ENCODE measurements around the gene INHBE. TPM values are rescaled to one million over a fixed set of nuclear protein-coding genes. Genes with fewer than 3 reads are reported as not detected.

The INHBE gene
- total and polyA plus RNA-seq, 2 experiments from 2014 or later: 5.6 to 29.0 TPM

DNA sequence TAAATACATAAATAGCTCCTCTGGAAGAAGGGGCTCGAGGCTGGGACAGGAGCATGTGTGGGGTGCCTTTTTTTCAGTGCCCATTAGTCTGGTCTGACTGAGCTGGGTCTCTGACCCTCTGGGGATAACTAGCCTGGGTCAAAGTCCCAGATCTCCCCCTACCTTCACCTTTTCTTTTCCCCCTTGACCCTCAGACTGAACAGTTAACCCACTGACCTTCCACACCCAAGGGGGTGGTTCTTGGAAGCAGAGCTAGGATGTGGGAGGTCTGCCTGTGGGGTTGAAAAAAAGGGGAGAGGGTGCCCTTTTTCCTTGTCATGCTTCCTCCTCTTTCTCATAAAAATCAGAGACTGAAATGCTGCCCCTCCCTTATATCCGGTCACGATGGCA, 3.6 kb downstream of the INHBE start (continued):
- TF ChIP-seq, protein P1, sequence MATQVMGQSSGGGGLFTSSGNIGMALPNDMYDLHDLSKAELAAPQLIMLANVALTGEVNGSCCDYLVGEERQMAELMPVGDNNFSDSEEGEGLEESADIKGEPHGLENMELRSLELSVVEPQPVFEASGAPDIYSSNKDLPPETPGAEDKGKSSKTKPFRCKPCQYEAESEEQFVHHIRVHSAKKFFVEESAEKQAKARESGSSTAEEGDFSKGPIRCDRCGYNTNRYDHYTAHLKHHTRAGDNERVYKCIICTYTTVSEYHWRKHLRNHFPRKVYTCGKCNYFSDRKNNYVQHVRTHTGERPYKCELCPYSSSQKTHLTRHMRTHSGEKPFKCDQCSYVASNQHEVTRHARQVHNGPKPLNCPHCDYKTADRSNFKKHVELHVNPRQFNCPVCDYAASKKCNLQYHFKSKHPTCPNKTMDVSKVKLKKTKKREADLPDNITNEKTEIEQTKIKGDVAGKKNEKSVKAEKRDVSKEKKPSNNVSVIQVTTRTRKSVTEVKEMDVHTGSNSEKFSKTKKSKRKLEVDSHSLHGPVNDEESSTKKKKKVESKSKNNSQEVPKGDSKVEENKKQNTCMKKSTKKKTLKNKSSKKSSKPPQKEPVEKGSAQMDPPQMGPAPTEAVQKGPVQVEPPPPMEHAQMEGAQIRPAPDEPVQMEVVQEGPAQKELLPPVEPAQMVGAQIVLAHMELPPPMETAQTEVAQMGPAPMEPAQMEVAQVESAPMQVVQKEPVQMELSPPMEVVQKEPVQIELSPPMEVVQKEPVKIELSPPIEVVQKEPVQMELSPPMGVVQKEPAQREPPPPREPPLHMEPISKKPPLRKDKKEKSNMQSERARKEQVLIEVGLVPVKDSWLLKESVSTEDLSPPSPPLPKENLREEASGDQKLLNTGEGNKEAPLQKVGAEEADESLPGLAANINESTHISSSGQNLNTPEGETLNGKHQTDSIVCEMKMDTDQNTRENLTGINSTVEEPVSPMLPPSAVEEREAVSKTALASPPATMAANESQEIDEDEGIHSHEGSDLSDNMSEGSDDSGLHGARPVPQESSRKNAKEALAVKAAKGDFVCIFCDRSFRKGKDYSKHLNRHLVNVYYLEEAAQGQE (IDR thresholded peaks at IDR 0.05; ENCODE audit: unreplicated experiment): no peak
- no peak for TF ChIP-seq POLR2AphosphoS5 (IDR thresholded peaks at IDR 0.05; ENCODE audit: low read depth)

DNA sequence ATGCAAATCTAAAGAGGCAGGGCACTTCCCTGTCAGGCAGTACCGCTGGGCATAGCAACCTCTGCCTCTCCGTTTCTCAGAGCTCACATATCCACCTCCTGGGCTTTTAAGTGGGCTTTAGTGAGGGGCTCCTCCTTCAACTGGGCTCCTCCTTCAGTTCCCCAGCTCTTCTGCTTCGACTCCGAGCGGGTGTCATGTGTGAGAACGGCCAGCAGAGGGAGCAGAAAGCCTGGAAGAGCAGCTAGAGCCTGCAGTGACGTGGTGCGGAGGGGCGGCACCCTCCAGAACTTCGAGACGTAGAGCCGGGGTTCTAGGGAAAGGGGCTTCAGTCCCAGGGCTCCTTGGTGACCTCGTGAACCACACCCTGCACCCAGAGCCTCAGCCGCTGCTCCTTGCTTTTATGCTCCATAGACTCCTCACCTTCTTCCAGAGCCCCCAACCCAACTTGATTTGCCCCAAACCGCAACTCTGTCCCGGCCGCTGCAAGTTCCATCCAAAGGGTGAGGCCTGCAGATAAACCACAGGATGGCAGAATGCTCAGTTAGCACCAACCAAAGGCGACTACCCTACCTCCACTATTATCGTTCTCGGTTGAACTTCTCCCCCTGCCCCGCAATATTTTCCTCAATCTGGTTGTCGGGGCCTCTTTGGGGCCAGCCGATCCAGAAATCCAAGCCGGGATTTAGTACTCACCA, 4.1 kb downstream of the INHBE start:
- peak overlapping the region; percentile 97 for H3K4me3 ChIP-seq
- Mint-ChIP-seq H3K9me3 (no peaks in the 10 kb centered on the region), H3K27ac (peak overlapping the region; percentile 98), H3K27me3 (ENCODE audit: insufficient read depth, low read depth, poor library complexity) (peaks cover 45% of the 10 kb centered on the region), H3K4me3 (peak overlapping the region; percentile 82), H3K36me3 (ENCODE audit: low read depth) (peaks cover 23% of the 10 kb centered on the region), H3K4me1 (peaks cover 52% of the 10 kb centered on the region)
- DNase-seq (ENCODE audit: low spot score) (peak; percentile 99), ATAC-seq (peak; percentile 18)
- H3K36me3 ChIP-seq (ENCODE audit: insufficient read depth): no peaks in the 10 kb centered on the region
- no peaks in the 10 kb centered on the region; the same call in 1 of the 2 replicates for H4K20me1 ChIP-seq (replicated peaks; ENCODE audit: insufficient read depth)
- peak overlapping the region; percentile 100 for H3K4me2 ChIP-seq
- no peaks in the 10 kb centered on the region for H3K9me2 ChIP-seq (ENCODE audit: insufficient read depth)
- peak overlapping the region; percentile 83 for H3K27ac ChIP-seq (ENCODE audit: low read depth)
- H3K4me1 ChIP-seq (ENCODE audit: insufficient read depth): peaks cover 40% of the 10 kb centered on the region
- peaks cover 25% of the 10 kb centered on the region for H3F3A ChIP-seq (replicated peaks; ENCODE audit: low read depth)
- H3K79me2 ChIP-seq (replicated peaks; ENCODE audit: insufficient read depth): peaks cover 23% of the 10 kb centered on the region
- H2AFZ ChIP-seq: no peak overlapping the region
- TF ChIP-seq POLR2AphosphoS5 (IDR thresholded peaks at IDR 0.05; ENCODE audit: low read depth) (peak; percentile 79), ZNF331 (CRISPR knock-in tag; IDR thresholded peaks at IDR 0.05; ENCODE audit: low read depth) (no peak), EZH2 (IDR thresholded peaks at IDR 0.05; ENCODE audit: low read depth, unreplicated experiment) (peak; percentile 33), CREB1 (CRISPR knock-in tag; IDR thresholded peaks at IDR 0.05; ENCODE audit: low read depth) (peak; percentile 91)
- TF ChIP-seq, protein P2, sequence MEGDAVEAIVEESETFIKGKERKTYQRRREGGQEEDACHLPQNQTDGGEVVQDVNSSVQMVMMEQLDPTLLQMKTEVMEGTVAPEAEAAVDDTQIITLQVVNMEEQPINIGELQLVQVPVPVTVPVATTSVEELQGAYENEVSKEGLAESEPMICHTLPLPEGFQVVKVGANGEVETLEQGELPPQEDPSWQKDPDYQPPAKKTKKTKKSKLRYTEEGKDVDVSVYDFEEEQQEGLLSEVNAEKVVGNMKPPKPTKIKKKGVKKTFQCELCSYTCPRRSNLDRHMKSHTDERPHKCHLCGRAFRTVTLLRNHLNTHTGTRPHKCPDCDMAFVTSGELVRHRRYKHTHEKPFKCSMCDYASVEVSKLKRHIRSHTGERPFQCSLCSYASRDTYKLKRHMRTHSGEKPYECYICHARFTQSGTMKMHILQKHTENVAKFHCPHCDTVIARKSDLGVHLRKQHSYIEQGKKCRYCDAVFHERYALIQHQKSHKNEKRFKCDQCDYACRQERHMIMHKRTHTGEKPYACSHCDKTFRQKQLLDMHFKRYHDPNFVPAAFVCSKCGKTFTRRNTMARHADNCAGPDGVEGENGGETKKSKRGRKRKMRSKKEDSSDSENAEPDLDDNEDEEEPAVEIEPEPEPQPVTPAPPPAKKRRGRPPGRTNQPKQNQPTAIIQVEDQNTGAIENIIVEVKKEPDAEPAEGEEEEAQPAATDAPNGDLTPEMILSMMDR (conservative IDR thresholded peaks at IDR 0.05; ENCODE audit: low read depth in 2 of 2): peak; percentile 88 to 95
- TF ChIP-seq, protein P3, sequence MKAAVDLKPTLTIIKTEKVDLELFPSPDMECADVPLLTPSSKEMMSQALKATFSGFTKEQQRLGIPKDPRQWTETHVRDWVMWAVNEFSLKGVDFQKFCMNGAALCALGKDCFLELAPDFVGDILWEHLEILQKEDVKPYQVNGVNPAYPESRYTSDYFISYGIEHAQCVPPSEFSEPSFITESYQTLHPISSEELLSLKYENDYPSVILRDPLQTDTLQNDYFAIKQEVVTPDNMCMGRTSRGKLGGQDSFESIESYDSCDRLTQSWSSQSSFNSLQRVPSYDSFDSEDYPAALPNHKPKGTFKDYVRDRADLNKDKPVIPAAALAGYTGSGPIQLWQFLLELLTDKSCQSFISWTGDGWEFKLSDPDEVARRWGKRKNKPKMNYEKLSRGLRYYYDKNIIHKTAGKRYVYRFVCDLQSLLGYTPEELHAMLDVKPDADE (IDR thresholded peaks at IDR 0.05): no peak
- no peaks in the 10 kb centered on the region for H3K27me3 ChIP-seq (ENCODE audit: insufficient read depth)
